KBM-7 (cell line): Measurements from ENCODE around the gene GRPR.

Experiments
- DNase-seq: peaks from one replicate; pipeline ENCODE4 v3.0.0-alpha.2; 2015
- in situ Hi-C: fragments of 300-500 bp; cut with MboI; formaldehyde crosslinking; loops from 2 replicates; pipeline ENCODE4 v1.14.3; 2020; ENCODE audit warnings: low sequenced_read_pairs, low pct_unique_long_range_greater_than_20kb, mixed read lengths

Gene GRPR

GRCh38 chrX:16123222-16123786, at the start of gene GRPR:
Gene GRPR, plus strand, starts transcription at chrX:16123565. Its CDS starts 389 bp downstream, at chrX:16123954.
- DNase-seq = peak; percentile 71
- in situ Hi-C loops = no loop called here

GRCh38 chrX:16075087-16075486, 48.3 kb upstream of the GRPR start:
- in situ Hi-C loops = no loop called here
- no peak for DNase-seq

- no peak for DNase-seq
- in situ Hi-C loops = no loop called here
These were observed 46.5 kb upstream of the GRPR start for GRCh38 chrX:16076834-16077233.

- in situ Hi-C loops = no loop called here
- no peak for DNase-seq
These were observed 45.6 kb upstream of the GRPR start for GRCh38 chrX:16077811-16078210.

- in situ Hi-C loops = no loop called here
- DNase-seq = no peak
These were observed 42.0 kb upstream of the GRPR start for GRCh38 chrX:16081357-16081756.

- in situ Hi-C loops = no loop called here
- no peak for DNase-seq
These were observed 40.8 kb upstream of the GRPR start for GRCh38 chrX:16082470-16083085.

GRCh38 chrX:16087076-16087475, 36.3 kb upstream of the GRPR start:
- in situ Hi-C loops = no loop called here
- no peak for DNase-seq

GRCh38 chrX:16089086-16089485, 34.3 kb upstream of the GRPR start:
- no peak for DNase-seq
- in situ Hi-C loops = no loop called here

GRCh38 chrX:16096141-16096540, 27.2 kb upstream of the GRPR start:
- in situ Hi-C loops = no loop called here
- no peak for DNase-seq

GRCh38 chrX:16100673-16101072, 22.7 kb upstream of the GRPR start:
- in situ Hi-C loops = no loop called here

GRCh38 chrX:16101581-16101980, 21.8 kb upstream of the GRPR start:
- in situ Hi-C loops = no loop called here

More at GRCh38 chrX:16100673-16101072, 22.7 kb upstream of the GRPR start:
- DNase-seq = no peak

GRCh38 chrX:16103625-16104024, 19.7 kb upstream of the GRPR start:
- in situ Hi-C loops = no loop called here
- no peak for DNase-seq

More at GRCh38 chrX:16101581-16101980, 21.8 kb upstream of the GRPR start:
- DNase-seq = no peak

GRCh38 chrX:16112428-16112827, 10.9 kb upstream of the GRPR start:
- in situ Hi-C loops = no loop called here
- no peak for DNase-seq

GRCh38 chrX:16113978-16114565, 9.3 kb upstream of the GRPR start:
- peak; percentile 34 for DNase-seq
- in situ Hi-C loops = no loop called here

GRCh38 chrX:16114611-16115010, 8.8 kb upstream of the GRPR start:
- no peak for DNase-seq
- in situ Hi-C loops = no loop called here

- peak; percentile 14 for DNase-seq
- in situ Hi-C loops = no loop called here
These were observed 3.8 kb upstream of the GRPR start for GRCh38 chrX:16119353-16120220.

- in situ Hi-C loops = no loop called here
- no peak for DNase-seq
These were observed 2.9 kb upstream of the GRPR start for GRCh38 chrX:16120431-16120830.

- in situ Hi-C loops = no loop called here
- no peak for DNase-seq
These were observed 836 bp downstream of the GRPR start for GRCh38 chrX:16124201-16124600.

GRCh38 chrX:16125520-16126149, 2.3 kb downstream of the GRPR start:
- in situ Hi-C loops = no loop called here
- no peak for DNase-seq
